HEK293 (cell line): Measurements from ENCODE around the gene GJC2.
A peak's percentile ranks its signal among the peaks of the same experiment; 100 is the strongest.

ENCODE experiments used
- CTCF ChIA-PET: fragments of 350-600 bp; formaldehyde crosslinking; extraction: SDS; loops from one replicate; lab custom pipeline; 2021; ENCODE audit warnings: antibody characterized with exemption; lab: Yijun Ruan, JAX
- POLR2A ChIA-PET: fragments of 300-600 bp; formaldehyde crosslinking; extraction: SDS; loops from one replicate; lab custom pipeline; 2020; ENCODE audit warnings: antibody characterized with exemption, inconsistent platforms; lab: Yijun Ruan, JAX
- H3K27ac ChIP-seq: fragments of 200-500 bp; sonication (Bioruptor generic); 2 replicates; pipeline ENCODE4 v1.5.1; 2014; ENCODE audit warnings: low read depth, low read length, control low read depth, inconsistent platforms; ENCODE audit errors: extremely low read depth
- H3K36me3 ChIP-seq, 2 experiments: fragments of 200-500 bp in 1 of 2; sonication (Bioruptor generic) in 1 of 2; 1 replicate in 1 of 2; 2 replicates in 1 of 2; pipeline ENCODE4 v1.5.1; 2014 to 2017; ENCODE audit warnings: inconsistent platforms in 2 of 2, low read length in 2 of 2; ENCODE audit not compliant: control insufficient read depth in 2 of 2, insufficient read depth in 1 of 2
- H3K4me1 ChIP-seq: fragments of 200-500 bp; sonication (Bioruptor generic); 2 replicates; pipeline ENCODE4 v1.5.1; 2014; ENCODE audit warnings: mild to moderate bottlenecking, low read length, inconsistent platforms; ENCODE audit not compliant: control insufficient read depth, insufficient read depth
- H3K4me3 ChIP-seq: 2 replicates; pipeline ENCODE4 v1.5.1; 2011; ENCODE audit warnings: low read depth, mild to moderate bottlenecking, control low read depth, low read length, moderate library complexity
- H3K9me3 ChIP-seq: fragments of 200-500 bp; sonication (Bioruptor generic); 2 replicates; pipeline ENCODE4 v1.5.1; 2014; ENCODE audit warnings: low read depth, low read length, inconsistent platforms; ENCODE audit not compliant: control insufficient read depth, insufficient read depth
- GFI1B ChIP-seq: fragments of 450-650 bp; formaldehyde crosslinking; IDR thresholded peaks from 2 replicates; pipeline ENCODE4 v1.5.1; 2016; ENCODE audit warnings: missing biosample characterization, missing genetic modification characterization
- HOXD13 ChIP-seq: sonication (generic); formaldehyde crosslinking; IDR thresholded peaks from 2 replicates; pipeline ENCODE4 v1.8.0; 2022; ENCODE audit warnings: missing genetic modification reagents, borderline replicate concordance
- KLF1 ChIP-seq: fragments of 450-650 bp; formaldehyde crosslinking; IDR thresholded peaks from 2 replicates; pipeline ENCODE4 v1.5.1; 2016; ENCODE audit warnings: missing biosample characterization, missing genetic modification characterization
- ZBTB26 ChIP-seq: fragments of 450-650 bp; formaldehyde crosslinking; optimal IDR thresholded peaks from 2 replicates; pipeline ENCODE3; 2016; ENCODE audit warnings: missing biosample characterization, mild to moderate bottlenecking, missing genetic modification characterization
- ZNF121 ChIP-seq: fragments of 450-650 bp; formaldehyde crosslinking; IDR thresholded peaks from 2 replicates; pipeline ENCODE4 v1.5.1; 2016; ENCODE audit warnings: missing biosample characterization, missing genetic modification characterization
- ZNF155 ChIP-seq: fragments of 450-650 bp; formaldehyde crosslinking; IDR thresholded peaks from 2 replicates; pipeline ENCODE4 v1.5.1; 2016; ENCODE audit warnings: missing biosample characterization, missing genetic modification characterization
- ZNF16 ChIP-seq: fragments of 450-650 bp; formaldehyde crosslinking; IDR thresholded peaks from 2 replicates; pipeline ENCODE4 v1.5.1; 2016; ENCODE audit warnings: low read depth, missing biosample characterization, missing genetic modification characterization
- ZNF169 ChIP-seq: fragments of 450-650 bp; formaldehyde crosslinking; IDR thresholded peaks from 2 replicates; pipeline ENCODE4 v1.5.1; 2016; ENCODE audit warnings: missing biosample characterization, missing genetic modification characterization
- ZNF23 ChIP-seq: fragments of 450-650 bp; formaldehyde crosslinking; IDR thresholded peaks from 2 replicates; pipeline ENCODE4 v1.5.1; 2016; ENCODE audit warnings: missing biosample characterization, missing genetic modification characterization, borderline replicate concordance
- ZNF274 ChIP-seq, 2 experiments: fragments of 200-500 bp in 1 of 2; fragments of 450-650 bp in 1 of 2; sonication (Bioruptor generic) in 1 of 2; formaldehyde crosslinking in 1 of 2; IDR thresholded peaks; 2 replicates each; pipeline versions ENCODE4 v1.5.1 to v1.6.1; 2014 to 2016; ENCODE audit warnings: borderline replicate concordance in 1 of 2, inconsistent platforms in 1 of 2, low read length in 1 of 2, missing biosample characterization in 1 of 2, missing genetic modification characterization in 1 of 2
- ZNF292 ChIP-seq: fragments of 450-650 bp; formaldehyde crosslinking; IDR thresholded peaks from 2 replicates; pipeline ENCODE4 v1.5.1; 2016; ENCODE audit warnings: low read depth, missing biosample characterization, missing genetic modification characterization, borderline replicate concordance
- ZNF324 ChIP-seq: fragments of 450-650 bp; formaldehyde crosslinking; IDR thresholded peaks from 2 replicates; pipeline ENCODE4 v1.5.1; 2016; ENCODE audit warnings: missing biosample characterization, missing genetic modification characterization
- ZNF335 ChIP-seq: fragments of 450-650 bp; formaldehyde crosslinking; conservative IDR thresholded peaks from 2 replicates; pipeline ENCODE4 v1.5.1; 2016; ENCODE audit warnings: missing biosample characterization, missing genetic modification characterization
- ZNF366 ChIP-seq: fragments of 450-650 bp; formaldehyde crosslinking; conservative IDR thresholded peaks from 2 replicates; pipeline ENCODE4 v1.5.1; 2016; ENCODE audit warnings: missing biosample characterization, missing genetic modification characterization
- ZNF433 ChIP-seq: fragments of 450-650 bp; formaldehyde crosslinking; IDR thresholded peaks from 2 replicates; pipeline ENCODE4 v1.5.1; 2016; ENCODE audit warnings: missing biosample characterization, missing genetic modification characterization, low read depth
- ZNF514 ChIP-seq: fragments of 450-650 bp; formaldehyde crosslinking; IDR thresholded peaks from 2 replicates; pipeline ENCODE4 v1.5.1; 2016; ENCODE audit warnings: missing biosample characterization, missing genetic modification characterization
- ZNF670 ChIP-seq: fragments of 450-650 bp; formaldehyde crosslinking; IDR thresholded peaks from 2 replicates; pipeline ENCODE4 v1.5.1; 2016; ENCODE audit warnings: missing biosample characterization, missing genetic modification characterization, low read depth
- ZNF837 ChIP-seq: fragments of 450-650 bp; formaldehyde crosslinking; IDR thresholded peaks from 2 replicates; pipeline ENCODE4 v1.5.1; 2016; ENCODE audit warnings: missing biosample characterization, missing genetic modification characterization
- TF ChIP-seq, protein P1 (sequence below): fragments of 450-650 bp; formaldehyde crosslinking; IDR thresholded peaks from 2 replicates; pipeline ENCODE4 v1.5.1; 2017; ENCODE audit warnings: missing biosample characterization, missing genetic modification characterization
- TF ChIP-seq, protein P2 (sequence below): fragments of 450-650 bp; formaldehyde crosslinking; IDR thresholded peaks from 2 replicates; pipeline ENCODE4 v1.5.1; 2016; ENCODE audit warnings: missing biosample characterization, missing genetic modification characterization
- TF ChIP-seq, protein P3 (sequence below): fragments of 450-650 bp; formaldehyde crosslinking; IDR thresholded peaks from 2 replicates; pipeline ENCODE4 v1.5.1; 2016; ENCODE audit warnings: missing biosample characterization, missing genetic modification characterization

GJC2 gene

DNA sequence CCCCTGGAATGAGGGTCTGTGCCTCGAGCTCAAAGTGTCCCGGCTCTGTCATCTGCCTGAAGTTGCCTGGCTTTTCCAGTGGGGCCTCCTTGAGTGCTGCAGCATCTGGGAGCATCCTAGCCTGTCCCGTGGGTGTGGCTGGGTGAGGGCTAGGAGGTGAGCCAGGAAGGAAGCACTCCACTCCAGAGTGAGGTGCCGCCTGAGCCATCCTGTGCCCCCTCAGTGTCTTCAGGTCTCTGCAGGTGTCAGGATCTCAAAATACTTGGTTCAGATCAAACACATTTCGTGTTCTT lies 27.4 kb downstream of the GJC2 start (continued):
- TF ChIP-seq, protein P1, sequence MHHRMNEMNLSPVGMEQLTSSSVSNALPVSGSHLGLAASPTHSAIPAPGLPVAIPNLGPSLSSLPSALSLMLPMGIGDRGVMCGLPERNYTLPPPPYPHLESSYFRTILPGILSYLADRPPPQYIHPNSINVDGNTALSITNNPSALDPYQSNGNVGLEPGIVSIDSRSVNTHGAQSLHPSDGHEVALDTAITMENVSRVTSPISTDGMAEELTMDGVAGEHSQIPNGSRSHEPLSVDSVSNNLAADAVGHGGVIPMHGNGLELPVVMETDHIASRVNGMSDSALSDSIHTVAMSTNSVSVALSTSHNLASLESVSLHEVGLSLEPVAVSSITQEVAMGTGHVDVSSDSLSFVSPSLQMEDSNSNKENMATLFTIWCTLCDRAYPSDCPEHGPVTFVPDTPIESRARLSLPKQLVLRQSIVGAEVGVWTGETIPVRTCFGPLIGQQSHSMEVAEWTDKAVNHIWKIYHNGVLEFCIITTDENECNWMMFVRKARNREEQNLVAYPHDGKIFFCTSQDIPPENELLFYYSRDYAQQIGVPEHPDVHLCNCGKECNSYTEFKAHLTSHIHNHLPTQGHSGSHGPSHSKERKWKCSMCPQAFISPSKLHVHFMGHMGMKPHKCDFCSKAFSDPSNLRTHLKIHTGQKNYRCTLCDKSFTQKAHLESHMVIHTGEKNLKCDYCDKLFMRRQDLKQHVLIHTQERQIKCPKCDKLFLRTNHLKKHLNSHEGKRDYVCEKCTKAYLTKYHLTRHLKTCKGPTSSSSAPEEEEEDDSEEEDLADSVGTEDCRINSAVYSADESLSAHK (tag by site-specific recombination) = no peak
- TF ChIP-seq ZNF433 (tag by site-specific recombination) (no peak), ZNF274 (IDR thresholded peaks at IDR 0.05; ENCODE audit: low read length) (no peak), ZNF274 (tag by site-specific recombination; IDR thresholded peaks at IDR 0.05; ENCODE audit: borderline replicate concordance) (no peak), ZNF670 (tag by site-specific recombination) (no peak), ZNF16 (tag by site-specific recombination) (no peak), HOXD13 (no peak), ZNF155 (tag by site-specific recombination) (no peak), ZNF23 (tag by site-specific recombination) (no peak)
- TF ChIP-seq, protein P2, sequence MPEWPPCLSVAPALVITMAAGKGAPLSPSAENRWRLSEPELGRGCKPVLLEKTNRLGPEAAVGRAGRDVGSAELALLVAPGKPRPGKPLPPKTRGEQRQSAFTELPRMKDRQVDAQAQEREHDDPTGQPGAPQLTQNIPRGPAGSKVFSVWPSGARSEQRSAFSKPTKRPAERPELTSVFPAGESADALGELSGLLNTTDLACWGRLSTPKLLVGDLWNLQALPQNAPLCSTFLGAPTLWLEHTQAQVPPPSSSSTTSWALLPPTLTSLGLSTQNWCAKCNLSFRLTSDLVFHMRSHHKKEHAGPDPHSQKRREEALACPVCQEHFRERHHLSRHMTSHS = no peak

DNA sequence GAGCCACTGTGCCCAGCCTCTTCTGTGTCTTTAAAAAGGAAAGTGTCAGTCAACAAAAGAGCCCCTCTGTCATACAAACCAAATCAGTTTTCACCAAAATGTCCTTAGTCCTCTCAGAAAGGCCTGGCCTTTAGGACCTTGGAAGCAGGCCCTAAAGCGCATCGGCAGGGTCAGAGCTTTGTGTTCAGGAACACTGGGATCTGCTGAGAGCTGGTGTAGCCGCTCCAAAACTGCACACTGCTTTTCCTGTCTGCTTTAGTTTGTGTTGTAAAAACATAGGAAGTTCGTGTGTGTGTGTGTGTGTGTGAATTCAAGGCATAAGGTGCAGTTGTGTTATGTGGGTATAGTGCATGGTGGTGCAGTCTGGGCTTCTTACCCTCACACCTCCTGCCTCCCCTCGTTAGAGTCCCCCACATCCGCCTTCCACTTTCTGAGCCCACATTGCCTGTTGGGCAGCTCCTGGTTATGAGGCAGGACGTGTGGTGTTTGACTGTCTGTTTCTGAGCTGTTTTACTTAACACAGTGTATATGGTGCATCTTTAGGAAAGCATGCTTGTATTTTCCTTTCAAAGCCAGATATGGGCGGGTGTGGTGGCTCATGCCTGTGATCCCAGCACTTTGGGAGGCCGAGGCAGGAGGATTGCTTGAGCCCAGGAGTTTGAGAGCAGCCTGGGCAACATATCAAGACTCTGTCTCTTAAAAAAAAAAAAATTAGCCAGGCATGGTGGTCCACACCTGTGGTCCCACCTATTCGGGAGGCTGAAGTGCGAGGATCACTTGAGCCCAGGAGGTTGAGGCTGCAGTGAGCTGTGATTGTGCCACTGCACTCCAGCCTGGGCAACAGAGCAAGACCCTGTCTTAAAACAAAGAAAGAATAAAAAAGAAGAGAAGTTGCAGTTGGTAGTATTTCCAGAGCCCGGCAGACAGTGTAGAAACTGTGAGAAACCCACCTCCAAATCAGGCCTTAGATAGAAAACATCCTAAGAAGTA lies 28.3 kb downstream of the GJC2 start:
- H3K4me3 ChIP-seq = no peak overlapping the region
- POLR2A ChIA-PET = interaction anchor here (0.7 kb wide), 1 partner anchor 13 kb away, joined by 3 read pairs; the partner anchor contains the start of gene IBA57
- H3K4me1 ChIP-seq = no peaks in the 10 kb centered on the region
- H3K27ac ChIP-seq = no peak overlapping the region
- no peaks in the 10 kb centered on the region for H3K9me3 ChIP-seq
- TF ChIP-seq ZNF121 (peak; percentile 77), ZNF169 (tag by site-specific recombination) (no peak)
- TF ChIP-seq, all 188 proteins: peak for 1
- H3K36me3 ChIP-seq = peaks cover 0 to 4% of the 10 kb centered on the region in 2 experiments; a peak in 1 of 3 replicates
- CTCF ChIA-PET = interaction anchor here (0.7 to 1.8 kb wide), 4 partner anchors 13 to 182 kb away, joined by 4 to 11 read pairs (median 4); no protein-coding TSS in a partner anchor

GRCh38 chr1:228178737-228179684 lies 29.3 kb downstream of the GJC2 start:
- H3K4me3 ChIP-seq = no peak overlapping the region
- H3K36me3 ChIP-seq = peaks cover 0 to 4% of the 10 kb centered on the region in 2 experiments; a peak in 1 of 3 replicates
- POLR2A ChIA-PET = interaction anchor here (0.9 kb wide), 1 partner anchor 14 kb away, joined by 3 read pairs; the partner anchor contains the start of gene IBA57
- H3K9me3 ChIP-seq = no peaks in the 10 kb centered on the region
- CTCF ChIA-PET = interaction anchor here (0.6 to 2.0 kb wide), 7 partner anchors 10 to 183 kb away, joined by 3 to 9 read pairs (median 5); partner anchors contain the start of gene IBA57
- no peak overlapping the region for H3K27ac ChIP-seq
- H3K4me1 ChIP-seq = no peaks in the 10 kb centered on the region
- no peak for TF ChIP-seq ZNF335
- TF ChIP-seq ZNF366 (tag by site-specific recombination) = no peak
- no peak for TF ChIP-seq ZNF514 (tag by site-specific recombination)
- no peak for TF ChIP-seq ZNF324 (tag by site-specific recombination)
- TF ChIP-seq ZBTB26 (tag by site-specific recombination) = no peak
- TF ChIP-seq ZNF837 (tag by site-specific recombination) = no peak
- TF ChIP-seq ZNF292 (tag by site-specific recombination) = no peak
- no peak for TF ChIP-seq GFI1B
- TF ChIP-seq KLF1 (tag by site-specific recombination) = no peak
- TF ChIP-seq, protein P3, sequence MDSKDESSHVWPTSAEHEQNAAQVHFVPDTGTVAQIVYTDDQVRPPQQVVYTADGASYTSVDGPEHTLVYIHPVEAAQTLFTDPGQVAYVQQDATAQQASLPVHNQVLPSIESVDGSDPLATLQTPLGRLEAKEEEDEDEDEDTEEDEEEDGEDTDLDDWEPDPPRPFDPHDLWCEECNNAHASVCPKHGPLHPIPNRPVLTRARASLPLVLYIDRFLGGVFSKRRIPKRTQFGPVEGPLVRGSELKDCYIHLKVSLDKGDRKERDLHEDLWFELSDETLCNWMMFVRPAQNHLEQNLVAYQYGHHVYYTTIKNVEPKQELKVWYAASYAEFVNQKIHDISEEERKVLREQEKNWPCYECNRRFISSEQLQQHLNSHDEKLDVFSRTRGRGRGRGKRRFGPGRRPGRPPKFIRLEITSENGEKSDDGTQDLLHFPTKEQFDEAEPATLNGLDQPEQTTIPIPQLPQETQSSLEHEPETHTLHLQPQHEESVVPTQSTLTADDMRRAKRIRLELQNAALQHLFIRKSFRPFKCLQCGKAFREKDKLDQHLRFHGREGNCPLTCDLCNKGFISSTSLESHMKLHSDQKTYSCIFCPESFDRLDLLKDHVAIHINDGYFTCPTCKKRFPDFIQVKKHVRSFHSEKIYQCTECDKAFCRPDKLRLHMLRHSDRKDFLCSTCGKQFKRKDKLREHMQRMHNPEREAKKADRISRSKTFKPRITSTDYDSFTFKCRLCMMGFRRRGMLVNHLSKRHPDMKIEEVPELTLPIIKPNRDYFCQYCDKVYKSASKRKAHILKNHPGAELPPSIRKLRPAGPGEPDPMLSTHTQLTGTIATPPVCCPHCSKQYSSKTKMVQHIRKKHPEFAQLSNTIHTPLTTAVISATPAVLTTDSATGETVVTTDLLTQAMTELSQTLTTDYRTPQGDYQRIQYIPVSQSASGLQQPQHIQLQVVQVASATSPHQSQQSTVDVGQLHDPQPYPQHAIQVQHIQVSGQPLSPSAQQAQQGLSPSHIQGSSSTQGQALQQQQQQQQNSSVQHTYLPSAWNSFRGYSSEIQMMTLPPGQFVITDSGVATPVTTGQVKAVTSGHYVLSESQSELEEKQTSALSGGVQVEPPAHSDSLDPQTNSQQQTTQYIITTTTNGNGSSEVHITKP (tag by site-specific recombination) = no peak
